ENCODE results near the gene TRMO. TPM values are rescaled to one million over a fixed set of nuclear protein-coding genes. Genes with fewer than 3 reads are reported as not detected.

The TRMO gene
- total RNA-seq, 4 donors from 2014 or later: 25.7 to 104 (median 29.3) TPM

- no peak overlapping the region for H3K27ac ChIP-seq
- no peak for DNase-seq
- H3K4me1 ChIP-seq: no peaks in the 10 kb centered on the region
- H3K27me3 ChIP-seq: no peaks in the 10 kb centered on the region
- no peaks in the 10 kb centered on the region for H3K36me3 ChIP-seq
- no peak overlapping the region for H3K4me3 ChIP-seq
- no peak for TF ChIP-seq POLR2A (IDR thresholded peaks at IDR 0.05)
- no peak for TF ChIP-seq CTCF (IDR thresholded peaks at IDR 0.05)
- H3K9me3 ChIP-seq: no peaks in the 10 kb centered on the region
These were observed 18.4 kb upstream of the TRMO start for GRCh38 chr9:97940741-97941140.

- Histone ChIP-seq H3K36me3 (no peaks in the 10 kb centered on the region), H3K27me3 (no peaks in the 10 kb centered on the region), H3K9me3 (no peaks in the 10 kb centered on the region), H3K4me3 (no peak overlapping the region), H3K27ac (no peak overlapping the region), H3K4me1 (no peaks in the 10 kb centered on the region)
- TF ChIP-seq POLR2A (IDR thresholded peaks at IDR 0.05): no peak
- no peak for TF ChIP-seq CTCF (IDR thresholded peaks at IDR 0.05)
- no peak for DNase-seq
These were observed 17.9 kb upstream of the TRMO start for GRCh38 chr9:97940233-97940632.

GRCh38 chr9:97938081-97938644 is 15.9 kb upstream of the TRMO start, which contains the start of gene HEMGN:
HEMGN (minus strand) TSS chr9:97938172; CDS start chr9:97938136, 36 bp downstream.
- H3K27me3 ChIP-seq: no peaks in the 10 kb centered on the region
- peak in 1 of 3 donors; percentile 49 for DNase-seq
- H3K36me3 ChIP-seq: no peaks in the 10 kb centered on the region
- no peak for TF ChIP-seq POLR2A (IDR thresholded peaks at IDR 0.05)
- no peak for TF ChIP-seq CTCF (IDR thresholded peaks at IDR 0.05)
- no peaks in the 10 kb centered on the region for H3K4me1 ChIP-seq
- no peaks in the 10 kb centered on the region for H3K9me3 ChIP-seq
- peak within 1 kb of the TSS in 1 of 4 donors; percentile 0 for H3K27ac ChIP-seq
- H3K4me3 ChIP-seq: no peak within 1 kb of the TSS

- Histone ChIP-seq H3K4me1 (no peaks in the 10 kb centered on the region), H3K27me3 (no peaks in the 10 kb centered on the region), H3K27ac (no peak overlapping the region), H3K9me3 (no peaks in the 10 kb centered on the region), H3K36me3 (no peaks in the 10 kb centered on the region), H3K4me3 (no peak overlapping the region)
- no peak for TF ChIP-seq POLR2A (IDR thresholded peaks at IDR 0.05)
- no peak for TF ChIP-seq CTCF (IDR thresholded peaks at IDR 0.05)
- DNase-seq: no peak
These were observed 14.7 kb upstream of the TRMO start for GRCh38 chr9:97936998-97937397.

GRCh38 chr9:97935276-97935675 is 13.0 kb upstream of the TRMO start:
- Histone ChIP-seq H3K9me3 (no peaks in the 10 kb centered on the region), H3K36me3 (no peaks in the 10 kb centered on the region), H3K4me1 (no peaks in the 10 kb centered on the region), H3K27me3 (no peaks in the 10 kb centered on the region), H3K27ac (no peak overlapping the region), H3K4me3 (no peak overlapping the region)
- DNase-seq: no peak
- TF ChIP-seq POLR2A (IDR thresholded peaks at IDR 0.05) (no peak), CTCF (IDR thresholded peaks at IDR 0.05) (no peak)

Data from Peyer's patch (tissue), 4 donors.